ENCODE results near the gene NT5DC3.

GRCh38 chr12:103858335-103858734, 17.3 kb upstream of the NT5DC3 start:
- TF ChIP-seq CTCF (IDR thresholded peaks at IDR 0.05) (no peak), POLR2A (IDR thresholded peaks at IDR 0.05) (no peak)
